SK-N-SH treated with all-trans-retinoic acid at 6 μM for 48 hours (cell line): Measurements from ENCODE around the gene CDH9.

ENCODE experiments used
- ATAC-seq: fragments of 200-7000 bp; cut with Tn5 transposase; 3 replicates; pipeline ENCODE4 v1.9.1; 2020; ENCODE audit warnings: mild to moderate bottlenecking, moderate library complexity
- ARNTL ChIP-seq: fragments of 450-650 bp; formaldehyde crosslinking; IDR thresholded peaks from 2 replicates; pipeline ENCODE4 v1.5.0; 2020; ENCODE audit warnings: low read depth, mild to moderate bottlenecking, moderate library complexity, borderline replicate concordance
- BACH2 ChIP-seq: fragments of 250-450 bp; sonication (Bioruptor Pico); IDR thresholded peaks from 2 replicates; pipeline ENCODE4 v1.9.0; 2021; ENCODE audit warnings: mild to moderate bottlenecking, borderline replicate concordance
- CSDC2 ChIP-seq: fragments of 250-450 bp; sonication (Bioruptor Pico); IDR thresholded peaks from 2 replicates; pipeline ENCODE4 v1.5.0; 2020; ENCODE audit warnings: mild to moderate bottlenecking, moderate library complexity
- ESRRG ChIP-seq: fragments of 250-450 bp; sonication (Bioruptor Pico); IDR thresholded peaks from 2 replicates; pipeline ENCODE4 v1.6.1; 2021; ENCODE audit warnings: mild to moderate bottlenecking
- GLIS3 ChIP-seq: fragments of 250-450 bp; sonication (Bioruptor Pico); IDR thresholded peaks from 2 replicates; pipeline ENCODE4 v1.5.0; 2020; ENCODE audit warnings: mild to moderate bottlenecking, moderate library complexity
- ISL1 ChIP-seq: fragments of 250-450 bp; sonication (Bioruptor Pico); IDR thresholded peaks from 2 replicates; pipeline ENCODE4 v2.1.2; 2022; ENCODE audit warnings: mild to moderate bottlenecking, moderate library complexity
- OSR1 ChIP-seq: fragments of 250-450 bp; sonication (Bioruptor Pico); IDR thresholded peaks from 2 replicates; pipeline ENCODE4 v1.8.0; 2022; ENCODE audit warnings: moderate library complexity, mild to moderate bottlenecking, inconsistent platforms
- POU6F1 ChIP-seq: fragments of 250-450 bp; sonication (Bioruptor Pico); IDR thresholded peaks from 2 replicates; pipeline ENCODE4 v1.8.0; 2021; ENCODE audit warnings: low read depth, mild to moderate bottlenecking, moderate library complexity, borderline replicate concordance
- PPARA ChIP-seq: fragments of 250-450 bp; sonication (Bioruptor Pico); IDR thresholded peaks from 2 replicates; pipeline ENCODE4 v1.5.0; 2020; ENCODE audit warnings: mild to moderate bottlenecking, borderline replicate concordance
- RARB ChIP-seq: fragments of 250-450 bp; sonication (Bioruptor Pico); IDR thresholded peaks from 2 replicates; pipeline ENCODE4 v1.8.0; 2021; ENCODE audit warnings: mild to moderate bottlenecking, moderate library complexity
- TCF4 ChIP-seq: fragments of 250-450 bp; sonication (Bioruptor Pico); IDR thresholded peaks from 2 replicates; pipeline ENCODE4 v1.8.0; 2021; ENCODE audit warnings: mild to moderate bottlenecking, moderate library complexity, borderline replicate concordance
- TOX ChIP-seq: fragments of 250-450 bp; sonication (Bioruptor Pico); IDR thresholded peaks from 2 replicates; pipeline ENCODE4 v1.8.0; 2021; ENCODE audit warnings: mild to moderate bottlenecking, moderate library complexity, borderline replicate concordance
- TSHZ2 ChIP-seq: fragments of 250-450 bp; sonication (Bioruptor Pico); IDR thresholded peaks from 2 replicates; pipeline ENCODE4 v1.5.0; 2020; ENCODE audit warnings: mild to moderate bottlenecking, moderate library complexity
- ZFP3 ChIP-seq: fragments of 250-450 bp; sonication (Bioruptor Pico); IDR thresholded peaks from 2 replicates; pipeline ENCODE4 v1.5.0; 2020; ENCODE audit warnings: mild to moderate bottlenecking, moderate library complexity
- ZFP30 ChIP-seq: fragments of 450-650 bp; formaldehyde crosslinking; IDR thresholded peaks from 2 replicates; pipeline ENCODE4 v1.5.0; 2022; ENCODE audit warnings: mild to moderate bottlenecking, moderate library complexity
- ZNF565 ChIP-seq: fragments of 450-650 bp; formaldehyde crosslinking; conservative IDR thresholded peaks from 2 replicates; pipeline ENCODE4 v1.5.0; 2020; ENCODE audit warnings: low read depth, mild to moderate bottlenecking, moderate library complexity
- ZNF70 ChIP-seq: fragments of 450-650 bp; formaldehyde crosslinking; IDR thresholded peaks from 2 replicates; pipeline ENCODE4 v1.5.0; 2020; ENCODE audit warnings: mild to moderate bottlenecking, moderate library complexity
- ZNF8 ChIP-seq: fragments of 450-650 bp; formaldehyde crosslinking; IDR thresholded peaks from 2 replicates; pipeline ENCODE4 v1.5.0; 2020; ENCODE audit warnings: mild to moderate bottlenecking, moderate library complexity
- TF ChIP-seq, protein P1 (sequence below): fragments of 250-450 bp; sonication (Bioruptor Pico); IDR thresholded peaks from 2 replicates; pipeline ENCODE4 v1.8.0; 2020; ENCODE audit warnings: mild to moderate bottlenecking, moderate library complexity, borderline replicate concordance
- TF ChIP-seq, protein P2 (sequence below): fragments of 250-450 bp; sonication (Bioruptor Pico); IDR thresholded peaks from 2 replicates; pipeline ENCODE4 v1.5.1; 2020; ENCODE audit warnings: low read depth, mild to moderate bottlenecking, moderate library complexity
- TF ChIP-seq, protein P3 (sequence below): fragments of 250-450 bp; sonication (Bioruptor Pico); IDR thresholded peaks from 2 replicates; pipeline ENCODE4 v1.5.1; 2021; ENCODE audit warnings: mild to moderate bottlenecking, moderate library complexity

The CDH9 gene

GRCh38 chr5:27010646-27011045 is 27.7 kb downstream of the CDH9 start:
- no peak for TF ChIP-seq TSHZ2 (CRISPR knock-in tag)
- TF ChIP-seq ZFP3 (CRISPR knock-in tag): no peak
- no peak for TF ChIP-seq OSR1
- TF ChIP-seq GLIS3 (CRISPR knock-in tag): no peak
- TF ChIP-seq, protein P1, sequence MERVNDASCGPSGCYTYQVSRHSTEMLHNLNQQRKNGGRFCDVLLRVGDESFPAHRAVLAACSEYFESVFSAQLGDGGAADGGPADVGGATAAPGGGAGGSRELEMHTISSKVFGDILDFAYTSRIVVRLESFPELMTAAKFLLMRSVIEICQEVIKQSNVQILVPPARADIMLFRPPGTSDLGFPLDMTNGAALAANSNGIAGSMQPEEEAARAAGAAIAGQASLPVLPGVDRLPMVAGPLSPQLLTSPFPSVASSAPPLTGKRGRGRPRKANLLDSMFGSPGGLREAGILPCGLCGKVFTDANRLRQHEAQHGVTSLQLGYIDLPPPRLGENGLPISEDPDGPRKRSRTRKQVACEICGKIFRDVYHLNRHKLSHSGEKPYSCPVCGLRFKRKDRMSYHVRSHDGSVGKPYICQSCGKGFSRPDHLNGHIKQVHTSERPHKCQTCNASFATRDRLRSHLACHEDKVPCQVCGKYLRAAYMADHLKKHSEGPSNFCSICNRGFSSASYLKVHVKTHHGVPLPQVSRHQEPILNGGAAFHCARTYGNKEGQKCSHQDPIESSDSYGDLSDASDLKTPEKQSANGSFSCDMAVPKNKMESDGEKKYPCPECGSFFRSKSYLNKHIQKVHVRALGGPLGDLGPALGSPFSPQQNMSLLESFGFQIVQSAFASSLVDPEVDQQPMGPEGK: no peak
- no peak for TF ChIP-seq ESRRG
- no peak for TF ChIP-seq TCF4 (CRISPR knock-in tag)
- TF ChIP-seq ZNF8 (CRISPR knock-in tag): no peak
- TF ChIP-seq PPARA (CRISPR knock-in tag): no peak
- no peak for TF ChIP-seq ARNTL (CRISPR knock-in tag)
- TF ChIP-seq, protein P2, sequence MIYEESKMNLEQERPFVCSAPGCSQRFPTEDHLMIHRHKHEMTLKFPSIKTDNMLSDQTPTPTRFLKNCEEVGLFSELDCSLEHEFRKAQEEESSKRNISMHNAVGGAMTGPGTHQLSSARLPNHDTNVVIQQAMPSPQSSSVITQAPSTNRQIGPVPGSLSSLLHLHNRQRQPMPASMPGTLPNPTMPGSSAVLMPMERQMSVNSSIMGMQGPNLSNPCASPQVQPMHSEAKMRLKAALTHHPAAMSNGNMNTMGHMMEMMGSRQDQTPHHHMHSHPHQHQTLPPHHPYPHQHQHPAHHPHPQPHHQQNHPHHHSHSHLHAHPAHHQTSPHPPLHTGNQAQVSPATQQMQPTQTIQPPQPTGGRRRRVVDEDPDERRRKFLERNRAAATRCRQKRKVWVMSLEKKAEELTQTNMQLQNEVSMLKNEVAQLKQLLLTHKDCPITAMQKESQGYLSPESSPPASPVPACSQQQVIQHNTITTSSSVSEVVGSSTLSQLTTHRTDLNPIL: no peak
- TF ChIP-seq, protein P3, sequence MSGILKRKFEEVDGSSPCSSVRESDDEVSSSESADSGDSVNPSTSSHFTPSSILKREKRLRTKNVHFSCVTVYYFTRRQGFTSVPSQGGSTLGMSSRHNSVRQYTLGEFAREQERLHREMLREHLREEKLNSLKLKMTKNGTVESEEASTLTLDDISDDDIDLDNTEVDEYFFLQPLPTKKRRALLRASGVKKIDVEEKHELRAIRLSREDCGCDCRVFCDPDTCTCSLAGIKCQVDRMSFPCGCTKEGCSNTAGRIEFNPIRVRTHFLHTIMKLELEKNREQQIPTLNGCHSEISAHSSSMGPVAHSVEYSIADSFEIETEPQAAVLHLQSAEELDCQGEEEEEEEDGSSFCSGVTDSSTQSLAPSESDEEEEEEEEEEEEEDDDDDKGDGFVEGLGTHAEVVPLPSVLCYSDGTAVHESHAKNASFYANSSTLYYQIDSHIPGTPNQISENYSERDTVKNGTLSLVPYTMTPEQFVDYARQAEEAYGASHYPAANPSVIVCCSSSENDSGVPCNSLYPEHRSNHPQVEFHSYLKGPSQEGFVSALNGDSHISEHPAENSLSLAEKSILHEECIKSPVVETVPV (CRISPR knock-in tag): no peak
- TF ChIP-seq TOX (CRISPR knock-in tag): no peak
- TF ChIP-seq CSDC2 (CRISPR knock-in tag): no peak
- TF ChIP-seq RARB (CRISPR knock-in tag): no peak
- no peak for TF ChIP-seq ZFP30 (CRISPR knock-in tag)
- TF ChIP-seq ISL1: no peak
- TF ChIP-seq ZNF70 (CRISPR knock-in tag): no peak
- no peak for TF ChIP-seq BACH2 (CRISPR knock-in tag)
- TF ChIP-seq POU6F1 (CRISPR knock-in tag): no peak
- no peak for ATAC-seq

- ATAC-seq: no peak
Measured at GRCh38 chr5:27009540-27009915, 28.9 kb downstream of the CDH9 start.

More at GRCh38 chr5:27009540-27009915, 28.9 kb downstream of the CDH9 start:
- TF ChIP-seq, protein P2: no peak
- TF ChIP-seq ESRRG: no peak
- TF ChIP-seq TOX (CRISPR knock-in tag): no peak
- TF ChIP-seq TSHZ2 (CRISPR knock-in tag): no peak
- no peak for TF ChIP-seq ZNF8 (CRISPR knock-in tag)
- no peak for TF ChIP-seq ZNF565 (CRISPR knock-in tag)
